ELR (cell line): ENCODE results near the gene FKBP1B.
"Not testable (repeated sequence)": the region's sequence is repeated elsewhere in the genome, so short reads cannot be mapped to it uniquely, and the experiment has no call there.

Source experiments
- DNase-seq: peaks from one replicate; pipeline ENCODE4 v3.0.0-alpha.2; 2015; ENCODE audit warnings: low read depth

The FKBP1B gene

GRCh38 chr2:24104110-24104650, 54.6 kb downstream of the FKBP1B start:
- DNase-seq = no peak

DNA sequence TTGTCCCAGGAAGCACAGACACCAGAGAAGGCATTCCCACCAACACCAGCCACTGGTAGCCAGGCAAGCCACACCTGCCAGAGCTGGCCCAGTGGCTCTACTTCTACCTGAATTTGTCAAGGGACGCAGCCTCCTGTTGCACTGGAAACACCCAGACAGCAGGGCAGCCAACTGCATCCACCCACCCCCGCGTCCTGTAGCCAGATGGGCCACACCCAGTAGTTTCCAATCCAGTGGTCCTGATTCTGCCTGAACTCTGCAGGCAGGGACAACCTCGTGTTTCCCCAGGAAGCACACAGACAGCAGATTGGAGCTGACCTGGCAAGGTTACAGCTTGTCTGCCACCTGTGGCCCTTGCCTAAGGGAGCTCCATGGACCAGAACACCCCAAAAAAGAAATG, 55.4 kb downstream of the FKBP1B start:
- DNase-seq = no peak

GRCh38 chr2:24105816-24106215, 56.3 kb downstream of the FKBP1B start:
- no peak for DNase-seq

DNA sequence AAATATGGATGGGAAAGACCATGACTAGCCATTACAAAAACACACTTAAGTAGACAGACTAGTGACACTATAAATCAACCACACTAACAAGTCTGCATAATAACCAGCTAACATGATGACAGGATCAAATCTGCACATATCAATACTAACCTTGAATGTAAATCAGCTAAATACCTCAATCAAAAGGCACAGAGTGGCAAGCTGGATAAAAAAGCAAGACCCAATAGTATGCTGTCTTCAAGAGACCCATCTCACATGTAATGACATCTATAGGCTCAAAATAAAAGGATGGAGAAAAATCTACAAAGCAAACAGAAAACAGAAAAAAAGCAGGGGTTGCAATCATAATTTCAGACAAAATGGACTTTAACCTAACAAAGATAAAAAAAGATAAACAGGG, 57.2 kb downstream of the FKBP1B start:
- DNase-seq = no peak

GRCh38 chr2:24107336-24107735, 57.8 kb downstream of the FKBP1B start:
- DNase-seq = no peak

GRCh38 chr2:24109431-24109830, 59.9 kb downstream of the FKBP1B start:
- not testable (repeated sequence) for DNase-seq

- DNase-seq = no peak
Measured at GRCh38 chr2:24110660-24111303, 61.2 kb downstream of the FKBP1B start.

GRCh38 chr2:24111407-24111901, 61.9 kb downstream of the FKBP1B start:
- DNase-seq = peak; percentile 34
